HEK293 (cell line): ENCODE measurements around the gene INSIG2.
"Not testable (repeated sequence)": the region's sequence is repeated elsewhere in the genome, so short reads cannot be mapped to it uniquely, and the experiment has no call there.

Experiments used
- CTCF ChIA-PET: fragments of 350-600 bp; formaldehyde crosslinking; extraction: SDS; loops from one replicate; lab custom pipeline; 2021; ENCODE audit warnings: antibody characterized with exemption; lab: Yijun Ruan, JAX
- POLR2A ChIA-PET: fragments of 300-600 bp; formaldehyde crosslinking; extraction: SDS; loops from one replicate; lab custom pipeline; 2020; ENCODE audit warnings: antibody characterized with exemption, inconsistent platforms; lab: Yijun Ruan, JAX
- H3K27ac ChIP-seq: fragments of 200-500 bp; sonication (Bioruptor generic); 2 replicates; pipeline ENCODE4 v1.5.1; 2014; ENCODE audit warnings: low read depth, low read length, control low read depth, inconsistent platforms; ENCODE audit errors: extremely low read depth
- H3K36me3 ChIP-seq, 2 experiments: fragments of 200-500 bp in 1 of 2; sonication (Bioruptor generic) in 1 of 2; 1 replicate in 1 of 2; 2 replicates in 1 of 2; pipeline ENCODE4 v1.5.1; 2014 to 2017; ENCODE audit warnings: inconsistent platforms in 2 of 2, low read length in 2 of 2; ENCODE audit not compliant: control insufficient read depth in 2 of 2, insufficient read depth in 1 of 2
- H3K4me1 ChIP-seq: fragments of 200-500 bp; sonication (Bioruptor generic); 2 replicates; pipeline ENCODE4 v1.5.1; 2014; ENCODE audit warnings: mild to moderate bottlenecking, low read length, inconsistent platforms; ENCODE audit not compliant: control insufficient read depth, insufficient read depth
- H3K4me3 ChIP-seq: 2 replicates; pipeline ENCODE4 v1.5.1; 2011; ENCODE audit warnings: low read depth, mild to moderate bottlenecking, control low read depth, low read length, moderate library complexity
- H3K9me3 ChIP-seq: fragments of 200-500 bp; sonication (Bioruptor generic); 2 replicates; pipeline ENCODE4 v1.5.1; 2014; ENCODE audit warnings: low read depth, low read length, inconsistent platforms; ENCODE audit not compliant: control insufficient read depth, insufficient read depth
- EGR2 ChIP-seq: fragments of 450-650 bp; formaldehyde crosslinking; IDR thresholded peaks from 2 replicates; pipeline ENCODE4 v1.5.1; 2016; ENCODE audit warnings: low read depth, missing biosample characterization, missing genetic modification characterization
- PRDM10 ChIP-seq: fragments of 450-650 bp; formaldehyde crosslinking; IDR thresholded peaks from 2 replicates; pipeline ENCODE4 v1.5.1; 2016; ENCODE audit warnings: missing biosample characterization, missing genetic modification characterization
- PRDM6 ChIP-seq: fragments of 450-650 bp; formaldehyde crosslinking; IDR thresholded peaks from 2 replicates; pipeline ENCODE4 v1.5.1; 2017; ENCODE audit warnings: missing biosample characterization, missing genetic modification characterization
- REPIN1 ChIP-seq: fragments of 450-650 bp; formaldehyde crosslinking; IDR thresholded peaks from 2 replicates; pipeline ENCODE4 v1.5.1; 2017; ENCODE audit warnings: missing biosample characterization, missing genetic modification characterization, low read depth
- WT1 ChIP-seq: fragments of 450-650 bp; formaldehyde crosslinking; IDR thresholded peaks from 2 replicates; pipeline ENCODE4 v1.5.1; 2016; ENCODE audit warnings: missing biosample characterization, missing genetic modification characterization
- ZBTB17 ChIP-seq: fragments of 450-650 bp; formaldehyde crosslinking; IDR thresholded peaks from 2 replicates; pipeline ENCODE4 v1.5.1; 2016; ENCODE audit warnings: missing biosample characterization, missing genetic modification characterization
- ZBTB48 ChIP-seq: fragments of 450-650 bp; formaldehyde crosslinking; IDR thresholded peaks from 2 replicates; pipeline ENCODE4 v1.5.1; 2016; ENCODE audit warnings: missing biosample characterization, missing genetic modification characterization
- ZFHX2 ChIP-seq: fragments of 450-650 bp; formaldehyde crosslinking; conservative IDR thresholded peaks from 2 replicates; pipeline ENCODE4 v1.5.1; 2016; ENCODE audit warnings: missing biosample characterization, missing genetic modification characterization
- ZNF146 ChIP-seq: fragments of 450-650 bp; formaldehyde crosslinking; IDR thresholded peaks from 2 replicates; pipeline ENCODE4 v1.5.1; 2016; ENCODE audit warnings: missing biosample characterization, missing genetic modification characterization
- ZNF48 ChIP-seq: fragments of 450-650 bp; formaldehyde crosslinking; IDR thresholded peaks from 2 replicates; pipeline ENCODE4 v1.5.1; 2016; ENCODE audit warnings: missing biosample characterization, missing genetic modification characterization
- ZNF513 ChIP-seq: fragments of 450-650 bp; IDR thresholded peaks from 2 replicates; pipeline ENCODE4 v1.5.1; 2018; ENCODE audit warnings: missing biosample characterization, missing genetic modification characterization
- ZNF530 ChIP-seq: fragments of 450-650 bp; formaldehyde crosslinking; IDR thresholded peaks from 2 replicates; pipeline ENCODE4 v1.5.1; 2016; ENCODE audit warnings: low read depth, missing biosample characterization, missing genetic modification characterization
- ZNF558 ChIP-seq: fragments of 450-650 bp; formaldehyde crosslinking; IDR thresholded peaks from 2 replicates; pipeline ENCODE4 v1.5.1; 2016; ENCODE audit warnings: missing biosample characterization, missing genetic modification characterization
- ZNF560 ChIP-seq: fragments of 450-650 bp; formaldehyde crosslinking; IDR thresholded peaks from 2 replicates; pipeline ENCODE4 v1.5.1; 2017; ENCODE audit warnings: missing biosample characterization, missing genetic modification characterization, borderline replicate concordance
- ZNF600 ChIP-seq: fragments of 450-650 bp; formaldehyde crosslinking; IDR thresholded peaks from 2 replicates; pipeline ENCODE4 v1.5.1; 2016; ENCODE audit warnings: missing biosample characterization, missing genetic modification characterization
- ZNF658 ChIP-seq: fragments of 450-650 bp; formaldehyde crosslinking; IDR thresholded peaks from 2 replicates; pipeline ENCODE4; 2016; ENCODE audit warnings: missing biosample characterization, missing genetic modification characterization
- ZSCAN16 ChIP-seq: fragments of 450-650 bp; formaldehyde crosslinking; IDR thresholded peaks from 2 replicates; pipeline ENCODE4 v1.5.1; 2016; ENCODE audit warnings: missing biosample characterization, missing genetic modification characterization
- TF ChIP-seq, protein P1 (sequence below): fragments of 450-650 bp; formaldehyde crosslinking; IDR thresholded peaks from 2 replicates; pipeline ENCODE4 v1.5.1; 2016; ENCODE audit warnings: missing biosample characterization, missing genetic modification characterization

INSIG2 gene

GRCh38 chr2:118091140-118091478 is 2.8 kb downstream of the INSIG2 start (continued):
- TF ChIP-seq, protein P1, sequence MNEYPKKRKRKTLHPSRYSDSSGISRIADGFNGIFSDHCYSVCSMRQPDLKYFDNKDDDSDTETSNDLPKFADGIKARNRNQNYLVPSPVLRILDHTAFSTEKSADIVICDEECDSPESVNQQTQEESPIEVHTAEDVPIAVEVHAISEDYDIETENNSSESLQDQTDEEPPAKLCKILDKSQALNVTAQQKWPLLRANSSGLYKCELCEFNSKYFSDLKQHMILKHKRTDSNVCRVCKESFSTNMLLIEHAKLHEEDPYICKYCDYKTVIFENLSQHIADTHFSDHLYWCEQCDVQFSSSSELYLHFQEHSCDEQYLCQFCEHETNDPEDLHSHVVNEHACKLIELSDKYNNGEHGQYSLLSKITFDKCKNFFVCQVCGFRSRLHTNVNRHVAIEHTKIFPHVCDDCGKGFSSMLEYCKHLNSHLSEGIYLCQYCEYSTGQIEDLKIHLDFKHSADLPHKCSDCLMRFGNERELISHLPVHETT (tag by site-specific recombination): no peak
- no peak for TF ChIP-seq ZBTB48 (tag by site-specific recombination)

GRCh38 chr2:118091631-118092030 is 3.4 kb downstream of the INSIG2 start:
- POLR2A ChIA-PET: no interaction called here

GRCh38 chr2:118094102-118094501 is 5.8 kb downstream of the INSIG2 start:
- peaks cover 33% of the 10 kb centered on the region for H3K4me1 ChIP-seq
- not testable (repeated sequence) for H3K36me3 ChIP-seq, H3K4me3 ChIP-seq, H3K9me3 ChIP-seq, H3K27ac ChIP-seq
- peak; percentile 91 for TF ChIP-seq ZNF513 (tag by site-specific recombination)
- ChIA-PET CTCF (interaction anchor here (0.7 kb wide), 1 partner anchor 137 kb away, joined by 3 read pairs; no protein-coding TSS in a partner anchor), POLR2A (interaction anchor here (0.7 kb wide), 1 partner anchor 94 kb away, joined by 3 read pairs; no protein-coding TSS in a partner anchor)

More at GRCh38 chr2:118091631-118092030, 3.4 kb downstream of the INSIG2 start:
- Histone ChIP-seq H3K9me3 (no peaks in the 10 kb centered on the region), H3K4me1 (peaks cover 30% of the 10 kb centered on the region), H3K36me3 (no peaks in the 10 kb centered on the region), H3K4me3 (no peak overlapping the region), H3K27ac (no peak overlapping the region)
- no peak for TF ChIP-seq ZNF658 (tag by site-specific recombination)
- TF ChIP-seq PRDM6: peak; percentile 49; the same call in 1 of the 2 replicates
- CTCF ChIA-PET: interaction anchor here (1.0 to 1.9 kb wide), 3 partner anchors 29 to 764 kb away, joined by 3 to 5 read pairs (median 4); no protein-coding TSS in a partner anchor

GRCh38 chr2:118094503-118094902 is 6.2 kb downstream of the INSIG2 start:
- Histone ChIP-seq H3K9me3 (no peaks in the 10 kb centered on the region), H3K4me3 (no peak overlapping the region), H3K27ac (no peak overlapping the region), H3K4me1 (peaks cover 33% of the 10 kb centered on the region), H3K36me3 (peaks cover 0 to 5% of the 10 kb centered on the region in 2 experiments; a peak in 1 of 3 replicates)
- TF ChIP-seq ZNF146 (no peak), ZNF48 (tag by site-specific recombination) (no peak), REPIN1 (no peak), ZNF530 (no peak), WT1 (no peak), ZNF560 (tag by site-specific recombination) (no peak), ZSCAN16 (tag by site-specific recombination) (no peak)
- POLR2A ChIA-PET: interaction anchor here (0.7 kb wide), 1 partner anchor 94 kb away, joined by 3 read pairs; no protein-coding TSS in a partner anchor
- CTCF ChIA-PET: interaction anchor here (0.5 to 1.7 kb wide), 3 partner anchors 48 to 138 kb away, joined by 3 to 4 read pairs (median 3); no protein-coding TSS in a partner anchor

- H3K36me3 ChIP-seq: peaks cover 0 to 5% of the 10 kb centered on the region in 2 experiments; a peak in 1 of 3 replicates
- H3K4me1 ChIP-seq: peaks cover 29% of the 10 kb centered on the region
- no peak for TF ChIP-seq PRDM10 (tag by site-specific recombination)
- peak; percentile 54; the same call in 1 of the 2 replicates for TF ChIP-seq ZBTB17 (tag by site-specific recombination)
- peak; percentile 82 for TF ChIP-seq ZFHX2 (tag by site-specific recombination)
- peak; percentile 85 for TF ChIP-seq EGR2 (tag by site-specific recombination)
- TF ChIP-seq ZNF600: peak; percentile 42; the same call in 1 of the 2 replicates
- no peak for TF ChIP-seq ZNF558 (tag by site-specific recombination)
- no peak overlapping the region for H3K4me3 ChIP-seq
- POLR2A ChIA-PET: no interaction called here
- no peaks in the 10 kb centered on the region for H3K9me3 ChIP-seq
- H3K27ac ChIP-seq: 0 out of 2 replicates have a peak overlapping the region, but pooled peaks have one; percentile 17
- CTCF ChIA-PET: interaction anchor here (1.7 kb wide), 1 partner anchor 49 kb away, joined by 4 read pairs; no protein-coding TSS in a partner anchor
Measured at GRCh38 chr2:118095610-118096009, 7.3 kb downstream of the INSIG2 start.
